HG02852 (cell line): ENCODE results near the gene CDNF.

ENCODE experiments used
- ATAC-seq: cut with Tn5 transposase; IDR thresholded peaks from one replicate; pipeline ENCODE4 v1.9.1; 2021; ENCODE audit warnings: mild to moderate bottlenecking, moderate library complexity; ENCODE audit not compliant: unreplicated experiment

CDNF gene

GRCh38 chr10:14801723-14802122, 36.1 kb downstream of the CDNF start:
- no peak for ATAC-seq

GRCh38 chr10:14800397-14800796, 37.4 kb downstream of the CDNF start:
- no peak for ATAC-seq

GRCh38 chr10:14798636-14799035, 39.2 kb downstream of the CDNF start:
- ATAC-seq: no peak

- no peak for ATAC-seq
Measured at GRCh38 chr10:14787938-14788337, 49.9 kb downstream of the CDNF start.

- no peak for ATAC-seq
Measured at GRCh38 chr10:14784459-14785055, 53.3 kb downstream of the CDNF start.

- no peak for ATAC-seq
Measured at GRCh38 chr10:14782691-14783363, 55.0 kb downstream of the CDNF start.

- no peak for ATAC-seq
Measured at GRCh38 chr10:14781763-14782162, 56.1 kb downstream of the CDNF start.

GRCh38 chr10:14779001-14779651, 58.7 kb downstream of the CDNF start:
- no peak for ATAC-seq

- ATAC-seq: no peak
Measured at GRCh38 chr10:14776546-14776945, 61.3 kb downstream of the CDNF start.

GRCh38 chr10:14775656-14776055, 62.2 kb downstream of the CDNF start:
- no peak for ATAC-seq

- no peak for ATAC-seq
Measured at GRCh38 chr10:14774797-14775196, 63.0 kb downstream of the CDNF start, which contains the start of gene FAM107B. FAM107B (minus strand) TSS chr10:14774897; CDS start chr10:14774663, 234 bp downstream.

- ATAC-seq: no peak
Measured at GRCh38 chr10:14774214-14774580, 63.6 kb downstream of the CDNF start.

- ATAC-seq: no peak
Measured at GRCh38 chr10:14773551-14774213, 64.2 kb downstream of the CDNF start.

- no peak for ATAC-seq
Measured at GRCh38 chr10:14772399-14772798, 65.4 kb downstream of the CDNF start.

- ATAC-seq: no peak
Measured at GRCh38 chr10:14770927-14771326, 66.9 kb downstream of the CDNF start.
